ENCODE measurements around the gene PANX2. TPM values are rescaled to one million over a fixed set of nuclear protein-coding genes. Genes with fewer than 3 reads are reported as not detected.
A peak's percentile ranks its signal among the peaks of the same experiment; 100 is the strongest.

The PANX2 gene
- total RNA-seq, 1 donor from 2014 or later, result not detected

DNA sequence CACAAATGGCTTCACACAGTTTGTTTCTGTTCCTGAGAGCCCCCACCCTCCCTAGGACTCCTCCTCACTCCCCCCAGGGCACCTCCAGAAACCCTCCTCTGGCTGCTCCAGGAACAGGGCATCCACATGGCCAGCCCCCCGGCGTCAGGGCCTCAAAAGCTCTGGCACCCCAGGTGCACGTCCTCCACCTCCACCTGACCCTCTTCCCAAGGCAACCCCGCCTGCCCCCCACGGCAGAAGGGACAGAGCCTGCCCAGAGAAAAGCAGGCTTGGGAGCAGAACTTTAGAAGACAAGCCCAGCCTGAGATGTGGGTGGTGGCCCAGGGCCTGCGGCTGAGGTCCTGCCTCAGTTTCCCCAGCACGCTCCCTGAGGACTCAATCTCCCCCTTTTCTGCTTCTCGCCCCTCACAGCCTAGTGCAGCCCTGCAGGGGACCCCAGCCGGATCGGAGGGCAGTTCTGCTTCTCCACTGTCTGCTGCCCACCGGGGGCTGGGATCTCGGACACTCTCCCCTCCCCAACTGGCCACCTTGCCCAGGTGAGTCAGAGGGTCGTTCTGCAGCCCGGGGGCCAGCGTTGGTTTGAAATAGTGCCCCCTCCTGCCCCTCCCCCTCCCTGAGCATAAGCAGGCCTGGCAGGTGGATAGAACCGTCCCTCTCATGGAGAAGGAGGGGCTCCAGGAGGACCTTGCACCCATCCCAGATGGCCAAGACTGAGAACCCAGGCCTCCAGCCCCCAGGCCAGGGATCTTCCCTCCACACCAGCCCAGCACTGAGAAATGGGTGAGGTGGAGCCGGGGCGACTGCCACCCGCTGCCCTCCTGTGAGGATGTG is 12.8 kb downstream of the PANX2 start:
- DNase-seq (ENCODE audit: low read depth), result no peak

- peak; percentile 18 for DNase-seq (ENCODE audit: low read depth)
These were observed 13.7 kb downstream of the PANX2 start for GRCh38 chr22:50184004-50184901.

GRCh38 chr22:50184902-50185374 is 14.4 kb downstream of the PANX2 start:
- no peak for DNase-seq (ENCODE audit: low read depth)

GRCh38 chr22:50185375-50186087 is 15.0 kb downstream of the PANX2 start, which contains the start of gene TRABD:
TSS of gene TRABD (plus strand) at chr22:50185913. CDS start at chr22:50193061, 7,148 bp downstream.
- DNase-seq (ENCODE audit: low read depth), result peak; percentile 50

GRCh38 chr22:50186181-50186714 is 15.7 kb downstream of the PANX2 start:
- no peak for DNase-seq (ENCODE audit: low read depth)

DNA sequence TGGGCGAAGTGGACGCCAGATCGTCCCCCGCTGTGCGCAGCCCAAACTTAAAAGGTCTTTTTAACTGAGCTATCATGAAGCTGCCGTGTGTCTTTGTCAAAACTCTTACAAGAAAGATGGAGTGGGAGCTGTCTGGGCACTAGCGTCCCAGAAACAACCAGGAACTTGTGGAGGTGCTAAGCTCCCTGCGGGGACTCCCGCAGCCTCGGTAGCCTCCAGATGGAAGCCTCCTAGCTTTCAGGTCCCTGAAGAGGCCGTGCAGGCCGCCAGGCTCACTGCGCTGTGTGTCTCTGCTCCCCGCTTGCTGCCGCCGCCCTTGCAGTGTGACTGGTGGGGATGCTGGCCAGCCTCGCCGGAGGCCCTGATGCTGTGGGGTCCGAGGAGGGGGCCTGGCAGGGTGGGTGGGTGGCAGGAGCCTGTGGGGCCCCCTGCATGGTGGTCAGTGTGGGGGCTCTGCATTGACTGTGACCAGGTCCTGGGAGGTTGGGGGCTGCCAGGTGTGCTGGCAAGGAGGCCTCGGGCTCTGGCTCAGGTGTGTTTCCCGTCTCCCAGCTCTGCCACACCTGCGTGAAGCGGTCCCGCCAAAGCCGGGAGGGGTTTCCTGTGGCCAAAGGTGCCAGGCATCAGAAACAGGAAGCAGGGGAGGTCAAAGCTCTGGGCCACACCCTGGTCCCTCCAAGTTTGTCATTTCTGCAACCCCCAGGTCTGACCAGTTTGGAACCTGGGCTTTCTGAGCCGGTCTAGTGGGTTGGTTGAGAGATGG is 16.4 kb downstream of the PANX2 start:
- no peak for DNase-seq (ENCODE audit: low read depth)

- DNase-seq (ENCODE audit: low read depth), result no peak
These were observed 17.8 kb downstream of the PANX2 start for GRCh38 chr22:50188356-50188755.

DNA sequence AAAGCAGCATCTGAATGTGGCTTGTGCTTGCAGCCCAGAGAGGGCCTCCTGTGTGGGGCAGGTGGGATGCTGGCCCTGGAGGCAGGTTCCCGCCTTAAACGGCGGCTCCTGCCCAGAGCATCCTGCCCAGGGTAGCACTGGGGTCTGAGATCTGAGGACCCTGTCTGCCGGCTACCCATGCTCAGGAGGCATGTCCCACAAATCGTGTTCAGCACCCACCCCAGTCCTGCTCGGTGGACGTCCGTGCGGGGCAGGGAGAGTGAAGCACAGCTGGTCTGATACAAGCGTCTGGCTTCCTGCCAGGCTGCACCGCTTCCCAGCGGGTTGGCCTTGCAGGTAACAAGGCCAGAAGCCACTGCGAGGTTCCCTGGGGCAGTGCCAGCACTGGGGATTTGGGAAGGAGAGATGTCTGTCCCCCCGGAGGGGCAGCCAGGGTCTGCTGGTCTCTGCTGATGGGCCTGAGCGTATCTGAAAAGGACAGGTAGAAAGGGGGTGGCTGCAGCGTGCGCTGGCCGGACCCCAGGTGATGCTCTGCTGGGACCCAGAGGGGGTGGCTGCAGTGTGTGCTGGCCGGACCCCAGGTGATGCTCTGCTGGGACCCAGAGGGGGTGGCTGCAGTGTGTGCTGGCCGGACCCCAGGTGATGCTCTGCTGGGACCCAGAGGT is 18.8 kb downstream of the PANX2 start:
- no peak for DNase-seq (ENCODE audit: low read depth)

- no peak for DNase-seq (ENCODE audit: low read depth)
These were observed 19.3 kb downstream of the PANX2 start for GRCh38 chr22:50189849-50190181.

- DNase-seq (ENCODE audit: low read depth), result peak; percentile 60
These were observed 19.8 kb downstream of the PANX2 start for GRCh38 chr22:50190182-50190940.

DNA sequence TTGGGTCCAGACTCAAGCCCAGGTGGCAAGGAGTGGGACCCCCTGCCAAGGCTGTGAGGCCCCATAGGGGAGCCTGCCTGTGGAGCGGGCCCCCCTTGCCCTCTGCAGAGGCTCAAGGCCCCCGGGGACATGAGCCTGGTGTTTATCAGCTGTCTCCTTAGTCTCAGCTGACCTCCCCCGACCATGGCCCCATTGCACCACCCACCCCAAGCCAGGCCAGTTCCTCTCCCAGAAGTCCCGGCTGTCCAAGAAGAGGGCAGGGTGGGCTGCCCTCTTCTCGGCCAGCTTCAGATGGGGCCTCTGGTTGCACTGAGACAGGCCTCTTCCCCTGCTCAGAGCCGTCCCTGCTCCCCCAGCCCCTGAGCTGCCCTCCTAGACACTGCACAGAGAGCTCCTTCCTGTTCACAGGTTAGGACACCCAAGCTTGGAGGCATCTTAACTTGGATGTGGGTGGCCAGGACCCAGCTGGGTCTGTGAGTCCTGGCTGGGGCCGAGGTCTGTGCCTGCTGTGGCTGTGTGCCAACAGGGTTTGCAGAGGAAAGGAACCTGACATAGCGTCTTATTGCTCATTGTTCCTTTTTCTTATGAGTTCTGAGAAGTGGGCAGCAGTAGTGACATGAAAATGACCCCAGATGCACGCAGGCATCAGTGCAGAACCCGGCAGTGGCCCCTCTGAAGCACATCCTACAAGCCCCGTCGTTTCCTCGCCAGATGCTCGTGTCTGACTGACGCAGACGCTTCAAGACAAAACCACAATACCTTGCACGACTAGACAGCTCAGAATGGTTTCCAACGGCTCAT is 20.6 kb downstream of the PANX2 start:
- DNase-seq (ENCODE audit: low read depth), result no peak

DNA sequence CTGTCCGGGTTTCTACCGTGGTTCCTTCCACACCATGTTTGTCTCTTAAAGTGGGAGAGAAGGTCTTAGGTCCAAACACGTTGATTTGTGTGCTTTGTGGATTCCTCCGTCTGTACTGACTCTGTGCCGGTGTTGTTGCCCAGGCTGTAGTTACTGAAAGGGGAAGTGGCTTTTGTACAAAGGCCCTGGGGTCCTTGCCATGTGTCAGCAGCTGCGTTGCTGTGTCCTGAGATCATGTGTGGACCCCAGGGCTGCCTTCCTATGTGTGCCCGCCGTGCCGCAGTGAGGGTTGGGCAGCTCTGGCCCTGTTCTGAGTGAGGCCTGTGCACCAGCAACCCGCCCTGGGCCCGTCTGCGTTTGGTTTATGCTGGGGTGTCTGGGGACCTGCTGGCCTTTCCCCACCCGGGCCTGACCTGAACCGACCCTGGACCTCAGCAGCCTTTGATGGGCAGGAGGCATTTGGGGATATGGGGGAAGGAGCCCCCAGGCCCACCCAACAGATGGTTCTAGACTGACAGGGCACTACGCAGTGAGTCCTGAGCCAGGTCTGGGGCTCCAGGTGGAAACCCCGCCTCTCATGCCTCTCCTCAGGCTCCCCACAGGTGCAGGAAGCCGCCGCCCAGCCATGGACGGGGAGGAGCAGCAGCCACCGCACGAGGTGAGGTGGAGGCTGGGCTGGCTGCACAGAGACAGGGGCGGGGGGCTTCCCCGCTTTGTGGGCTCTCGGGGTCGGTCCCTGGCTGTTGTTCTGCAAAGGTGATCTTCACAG is 22.1 kb downstream of the PANX2 start:
- DNase-seq (ENCODE audit: low read depth), result no peak

- no peak for DNase-seq (ENCODE audit: low read depth)
These were observed 23.1 kb downstream of the PANX2 start for GRCh38 chr22:50193621-50194020.

GRCh38 chr22:50194037-50194805 is 23.7 kb downstream of the PANX2 start:
- DNase-seq (ENCODE audit: low read depth), result no peak

DNA sequence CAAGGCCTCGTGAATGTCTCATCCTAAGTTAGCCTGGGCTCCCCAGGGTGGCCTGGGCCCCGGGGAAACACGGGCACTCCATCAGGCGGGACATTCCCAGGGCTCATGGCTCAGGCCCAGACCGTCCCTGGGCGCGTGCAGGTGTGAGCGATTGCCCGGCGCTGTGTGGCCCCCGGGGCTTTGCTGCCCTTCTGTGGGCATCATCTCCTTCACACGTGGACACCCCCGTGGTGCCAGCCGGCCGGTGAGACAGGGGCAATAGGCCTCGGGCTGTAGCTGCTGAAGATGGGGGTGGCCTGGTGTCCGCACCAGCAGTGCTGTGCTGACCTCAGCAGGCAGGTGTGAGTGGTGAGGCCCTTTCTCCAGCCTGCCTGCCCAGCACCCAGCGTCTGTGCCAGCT is 25.7 kb downstream of the PANX2 start:
- no peak for DNase-seq (ENCODE audit: low read depth)

DNA sequence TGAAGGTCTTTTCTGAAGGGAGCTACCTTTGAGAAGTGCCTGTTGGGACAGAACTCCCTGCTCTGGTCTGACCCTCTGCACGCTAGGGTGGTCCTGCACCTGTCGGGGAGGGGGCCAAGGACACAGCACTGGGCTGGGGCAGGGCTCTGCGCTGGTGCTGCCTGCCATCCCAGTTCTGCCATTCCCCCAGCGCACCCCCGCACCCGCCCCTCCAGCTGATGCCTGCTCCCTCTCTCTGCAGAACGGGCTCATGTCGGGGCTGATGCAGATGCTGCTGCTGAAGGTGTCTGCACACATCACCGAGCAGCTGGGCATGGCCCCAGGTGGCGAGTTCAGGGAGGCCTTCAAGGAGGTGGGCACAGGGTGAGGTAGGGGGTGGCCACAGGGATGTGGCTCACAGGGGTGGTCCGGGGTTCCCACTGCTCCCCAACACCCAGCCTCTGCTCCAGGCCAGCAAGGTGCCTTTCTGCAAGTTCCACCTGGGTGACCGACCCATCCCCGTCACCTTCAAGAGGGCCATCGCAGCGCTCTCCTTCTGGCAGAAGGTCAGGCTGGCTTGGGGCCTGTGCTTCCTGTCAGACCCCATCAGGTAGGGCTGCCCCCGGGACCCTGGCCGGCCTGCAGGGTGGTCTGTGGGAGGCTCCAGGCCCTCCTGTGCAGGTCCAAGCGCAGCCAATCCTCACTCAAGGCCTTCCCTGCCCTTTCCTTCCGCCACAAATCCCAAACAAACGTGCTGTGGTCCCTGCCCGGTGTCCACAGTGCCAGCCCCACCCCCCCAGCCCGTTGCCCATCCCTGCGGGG is 26.7 kb downstream of the PANX2 start:
- DNase-seq (ENCODE audit: low read depth), result no peak

Data from renal cortical epithelial cell (primary cell).